Measurements from ENCODE around the gene PDGFB. TPM values are rescaled to one million over a fixed set of nuclear protein-coding genes. Genes with fewer than 3 reads are reported as not detected.

PDGFB gene
- 13.1 TPM for total RNA-seq (2021; ENCODE audit: unreplicated experiment)
- polyA plus RNA-seq (2012), result 15.7 and 16.0 TPM in 2 replicates
- percentile 57 among the genes with signal in this experiment for Bru-seq, nascent RNA
- percentile 56 among the genes with signal in this experiment for BruChase-seq, experiment 1, labeled RNA remaining after a 6-hour chase
- BruChase-seq, experiment 2, labeled RNA remaining after a 2-hour chase, result percentile 61 among the genes with signal in this experiment
- long read RNA-seq, transcript PDGFB-201 (7 exons, 3,497 nt), result major isoform, 12 of 24 reads
- long read RNA-seq, partial matches to known transcripts, result 5 of 24 reads
- long read RNA-seq, other reads (novel, unspliced or antisense), result 6 of 24 reads

- Histone ChIP-seq H3K4me3 (replicated peaks in 1 of 2; ENCODE audit: low read depth in 1 of 2, low read length in 2 of 2) (peak within 1 kb of the TSS; percentile 80 to 96), H3K4me1 (ENCODE audit: control insufficient read depth in 1 of 2, insufficient read depth in 2 of 2, low read length in 2 of 2) (peaks cover 28 to 49% of the 10 kb centered on the region in 2 experiments), H2AFZ (ENCODE audit: low read depth, low read length, poor library complexity, severe bottlenecking) (no peak within 1 kb of the TSS), H3K9me2 (ENCODE audit: insufficient read depth) (no peaks in the 10 kb centered on the region), H3K79me2 (ENCODE audit: insufficient read depth, low read length) (peaks cover 31% of the 10 kb centered on the region; the same call in 1 of the 2 replicates), H3K36me3 (ENCODE audit: control insufficient read depth in 1 of 2, insufficient read depth in 2 of 2, low read length in 2 of 2) (no peaks in the 10 kb centered on the region), H3K4me2 (ENCODE audit: low read length) (peak within 1 kb of the TSS; percentile 98), H3K27me3 (ENCODE audit: insufficient read depth, low read length) (no peaks in the 10 kb centered on the region), H4K20me1 (ENCODE audit: insufficient read depth) (no peaks in the 10 kb centered on the region), H3K27ac (ENCODE audit: low read depth, low read length) (peak within 1 kb of the TSS; percentile 94), H3K9ac (ENCODE audit: low read length) (peak within 1 kb of the TSS; percentile 89), H3K9me3 (ENCODE audit: control insufficient read depth in 1 of 2, insufficient read depth in 1 of 2, low read depth in 1 of 2, low read length in 2 of 2) (no peaks in the 10 kb centered on the region)
- no TSS peak for BruUV-seq (replicated peaks)
- TF ChIP-seq SP1 (IDR thresholded peaks at IDR 0.05; ENCODE audit: low read depth), result no peak
- no peak for TF ChIP-seq CEBPB (IDR thresholded peaks at IDR 0.05; ENCODE audit: low read depth)
- TF ChIP-seq ZNF274 (IDR thresholded peaks at IDR 0.05; ENCODE audit: low read depth, low read length), result no peak
- no peak for TF ChIP-seq MAX (IDR thresholded peaks at IDR 0.05)
- TF ChIP-seq POLR2AphosphoS5 (IDR thresholded peaks at IDR 0.05; ENCODE audit: low read depth, low read length), result peak; percentile 82
- peak; percentile 70 for TF ChIP-seq POLR2A (IDR thresholded peaks at IDR 0.05; ENCODE audit: borderline replicate concordance, extremely low read depth, insufficient read depth, insufficient read length)
- peak; percentile 28; the same call in 1 of the 2 replicates for TF ChIP-seq ZFX (IDR thresholded peaks at IDR 0.05)
- ChIA-PET CTCF (interaction anchor here (1.1 to 1.4 kb wide), 3 partner anchors 29 to 66 kb away, joined by 3 to 4 read pairs (median 3); no protein-coding TSS in a partner anchor), RAD21 (ENCODE audit: low non-redundant PET in 1 of 2, low total read pairs in 2 of 2, uncharacterized antibody in 2 of 2, unreplicated experiment in 2 of 2) (interaction anchor here in 1 of 2 experiments (0.6 kb wide), 1 partner anchor 61 kb away, joined by 3 read pairs; no protein-coding TSS in a partner anchor), POLR2A (interaction anchor here (0.6 to 2.0 kb wide), 15 partner anchors 8 to 74 kb away, joined by 3 to 14 read pairs (median 7); partner anchors contain the start of gene RPL3)
- intact Hi-C loops (cut with micrococcal nuclease), result loop anchor here (5.0 kb wide), 1 partner anchor 48 kb away; no protein-coding TSS in a partner anchor
- DNase-seq (ENCODE audit: low read depth, low spot score), result no peak
- peak; percentile 18 for ATAC-seq
Measured at GRCh38 chr22:39244496-39245129, at the start of gene PDGFB. TSS of gene PDGFB (minus strand) at chr22:39244982. CDS start at chr22:39243963, 1,019 bp downstream.

Data from HCT116 (cell line).